HTR-8/SVneo (cell line): ENCODE results near the gene UGT2A3.

Source experiments
- DNase-seq: peaks from one replicate; pipeline ENCODE4 v3.0.0; 2011; ENCODE audit warnings: low spot score, mixed read lengths; ENCODE audit not compliant: insufficient read length
- FAIRE-seq: peaks from 2 replicates; lab custom pipeline; 2011; peaks lifted over from hg19 to GRCh38; lab: Jason Lieb, UNC

The UGT2A3 gene

DNA sequence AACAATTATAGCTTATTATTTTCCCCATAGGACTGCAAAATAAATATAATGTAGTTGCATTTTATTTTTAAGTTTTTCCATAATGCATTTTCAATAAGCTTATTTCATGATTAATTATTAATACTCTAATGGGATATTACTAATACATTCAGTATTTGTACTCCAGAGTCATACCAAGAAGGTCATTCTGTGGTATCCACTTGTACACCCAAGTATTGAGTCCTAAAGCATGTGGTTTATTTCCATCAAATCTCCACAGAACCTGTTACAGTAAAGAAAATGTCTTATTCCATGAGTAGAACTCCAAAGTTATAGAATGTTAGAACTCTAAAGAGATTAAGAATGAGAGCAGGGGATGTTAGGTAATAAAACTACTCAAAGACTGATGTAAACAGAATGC, 30.6 kb downstream of the UGT2A3 start:
- FAIRE-seq (no peak), DNase-seq (no peak)

DNA sequence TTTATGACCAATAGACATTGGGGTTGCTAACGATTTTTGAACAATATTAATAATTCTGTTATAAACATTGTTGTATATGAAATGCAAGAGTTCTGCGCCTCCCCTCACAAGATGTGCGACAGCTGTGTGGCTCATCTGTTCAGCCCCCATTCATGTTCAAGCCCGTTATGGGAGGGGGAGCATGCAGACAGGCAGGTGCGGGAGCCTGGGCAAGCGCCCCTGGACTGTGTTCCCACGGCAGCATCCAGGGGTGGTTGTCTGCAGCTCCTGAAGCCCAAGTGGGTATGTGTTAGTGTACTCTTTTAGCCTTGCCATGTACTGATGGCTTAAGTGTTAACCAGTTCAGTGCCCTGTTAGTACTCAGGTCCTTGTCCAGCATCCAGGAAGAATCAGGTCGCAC, 34.6 kb downstream of the UGT2A3 start:
- FAIRE-seq: no peak
- no peak for DNase-seq

DNA sequence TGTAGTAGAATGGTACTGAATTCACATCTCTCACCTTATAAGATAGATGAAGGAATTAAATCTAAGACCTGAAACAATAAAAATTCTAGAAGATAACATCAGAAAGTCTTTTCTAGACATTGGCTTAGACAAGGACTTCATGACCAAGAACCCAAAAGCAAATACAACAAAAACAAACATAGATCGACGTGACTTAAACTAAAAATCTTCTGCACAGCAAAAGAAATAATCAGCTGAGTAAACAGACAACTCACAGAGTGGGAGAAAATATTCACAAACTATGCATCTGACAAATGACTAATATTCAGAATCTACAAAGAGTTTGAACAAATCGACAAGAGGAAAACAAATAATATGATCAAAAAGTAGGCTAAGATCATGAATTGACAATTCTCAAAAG, 38.8 kb downstream of the UGT2A3 start:
- no peak for DNase-seq
- FAIRE-seq: no peak

DNA sequence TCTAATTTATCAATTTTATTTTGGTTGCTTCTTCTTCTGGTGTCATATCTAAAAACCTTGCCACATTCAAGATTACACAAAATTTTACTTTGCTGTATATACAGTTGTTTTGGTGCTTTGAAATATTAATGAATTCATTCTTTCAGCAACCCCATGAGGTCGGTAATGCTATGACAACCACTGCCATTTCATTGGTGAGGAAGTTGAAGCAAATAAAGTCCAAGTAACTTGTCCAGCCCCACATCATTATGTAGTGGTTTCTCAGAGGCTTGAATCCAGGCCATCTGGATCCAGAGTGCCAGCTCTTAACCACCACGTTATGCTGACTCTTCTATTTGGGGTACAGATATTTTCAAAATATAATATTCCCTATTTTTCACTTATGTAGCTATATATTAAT, 42.2 kb downstream of the UGT2A3 start:
- DNase-seq (no peak), FAIRE-seq (no peak)

DNA sequence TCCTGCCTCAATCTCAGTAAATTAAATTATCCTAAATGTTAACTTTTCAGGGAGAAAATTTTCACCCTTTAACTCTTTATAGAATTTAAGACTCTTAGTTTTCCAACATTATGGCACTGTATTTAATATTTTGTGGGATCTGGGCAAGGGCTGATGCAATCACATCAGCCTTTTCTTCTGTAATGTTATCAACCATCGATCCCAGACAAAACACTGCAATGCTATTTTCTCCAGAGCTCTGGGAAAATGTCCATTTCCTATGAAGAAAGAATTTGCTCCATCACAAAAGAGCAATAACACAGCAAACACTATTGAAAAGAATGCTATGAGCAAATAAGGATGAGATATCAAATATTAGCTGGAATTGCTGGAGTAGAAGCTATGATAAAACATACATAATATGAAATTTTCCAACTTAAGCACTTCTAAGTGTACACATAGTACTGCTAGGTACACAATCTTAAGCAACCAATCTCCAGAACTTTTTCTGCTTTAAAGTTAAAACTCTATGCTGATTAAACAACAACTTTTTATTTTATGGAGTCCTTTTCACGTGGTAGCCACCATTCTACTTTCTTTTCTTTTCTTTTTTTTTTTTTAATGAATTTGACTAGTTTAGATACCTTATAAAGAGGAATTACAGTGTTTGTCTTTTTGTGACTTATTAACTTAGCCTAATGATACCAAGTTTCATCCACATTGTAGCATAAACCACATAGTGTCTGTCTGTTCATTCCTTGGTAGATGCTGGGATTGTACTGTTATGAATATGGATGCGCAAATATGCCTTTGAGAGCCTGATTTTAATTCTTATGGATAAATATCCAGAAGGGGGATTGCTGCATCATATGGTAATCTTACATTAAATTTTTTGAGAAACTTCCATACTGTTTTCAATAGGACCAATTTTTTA, 43.6 kb downstream of the UGT2A3 start:
- FAIRE-seq (no peak), DNase-seq (no peak)

DNA sequence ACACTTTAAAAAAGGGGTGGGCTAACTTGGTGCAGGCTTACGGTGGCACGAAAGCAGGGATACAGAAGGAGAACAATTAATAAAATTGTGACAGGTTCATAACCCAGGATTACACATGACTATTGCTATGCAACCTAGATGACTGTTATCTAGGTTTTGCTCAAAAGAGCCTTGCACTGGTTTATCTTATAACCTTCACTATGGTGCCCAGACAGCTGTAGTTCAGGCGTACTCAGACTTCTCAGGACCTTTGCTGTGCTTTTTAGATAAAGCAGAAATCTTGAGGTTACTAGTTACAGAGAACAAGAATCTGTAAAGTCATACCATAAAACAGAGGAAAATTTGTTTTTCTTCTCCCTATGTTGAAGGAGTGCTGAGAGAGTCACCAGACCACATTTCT, 44.4 kb downstream of the UGT2A3 start:
- no peak for FAIRE-seq
- DNase-seq: no peak

DNA sequence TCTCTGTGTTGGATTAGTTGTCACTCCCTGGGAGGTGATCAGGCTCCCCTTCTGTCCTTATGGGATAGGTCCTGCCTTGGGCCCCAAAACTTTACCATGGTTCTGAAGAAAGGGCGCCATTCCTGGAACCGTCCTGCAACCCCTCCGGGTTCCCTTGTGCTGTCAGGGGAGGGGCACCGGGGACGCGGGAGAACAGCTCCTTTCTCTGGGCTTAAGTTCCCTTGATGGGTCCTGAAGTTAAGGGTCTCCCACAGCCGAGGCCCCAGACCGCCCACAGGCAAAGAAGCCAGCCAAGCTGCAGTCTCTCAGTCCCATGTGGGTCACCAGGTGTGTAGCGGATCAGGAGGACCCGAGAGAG, 44.8 kb downstream of the UGT2A3 start:
- DNase-seq (no peak), FAIRE-seq (no peak)

DNA sequence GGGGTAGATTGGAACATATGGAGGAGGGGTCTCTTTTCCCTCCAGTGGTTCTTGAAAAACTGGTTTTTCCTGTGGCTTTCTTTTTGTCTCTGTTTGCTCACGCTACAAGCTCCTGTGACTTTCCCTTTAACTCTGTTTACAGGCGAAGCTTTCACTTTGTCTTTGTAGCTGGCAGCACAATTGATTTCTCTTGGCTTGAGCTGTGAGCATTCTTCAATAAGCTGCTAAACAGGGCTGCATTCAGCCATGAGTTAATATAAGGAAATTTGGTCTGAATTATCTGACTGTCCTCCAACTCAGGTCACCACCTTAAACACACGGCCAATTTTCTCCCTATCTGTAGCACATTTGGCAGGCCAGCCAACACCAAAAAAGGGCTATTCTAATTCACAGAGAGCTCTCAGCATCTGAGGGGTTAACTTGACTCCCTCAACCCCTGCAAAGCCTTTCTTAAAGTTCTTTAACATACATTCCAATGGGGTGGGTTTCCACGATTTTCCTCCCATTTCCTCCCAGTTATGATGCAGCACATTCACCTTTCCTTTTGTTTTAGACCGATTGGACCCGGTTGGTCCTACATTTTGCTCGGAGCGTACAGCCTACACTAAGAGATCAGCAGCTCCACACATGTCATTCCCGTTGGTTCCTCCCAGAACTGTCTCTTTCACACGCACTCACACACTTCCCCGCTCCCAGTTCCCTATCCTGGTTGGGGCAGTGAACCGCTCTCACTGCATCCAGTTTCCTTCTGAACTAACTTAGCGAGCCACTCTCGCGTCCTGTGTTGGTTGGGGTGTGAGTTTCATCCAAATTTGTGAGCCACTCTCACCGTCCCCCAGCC, 45.4 kb downstream of the UGT2A3 start:
- FAIRE-seq (no peak), DNase-seq (no peak)

DNA sequence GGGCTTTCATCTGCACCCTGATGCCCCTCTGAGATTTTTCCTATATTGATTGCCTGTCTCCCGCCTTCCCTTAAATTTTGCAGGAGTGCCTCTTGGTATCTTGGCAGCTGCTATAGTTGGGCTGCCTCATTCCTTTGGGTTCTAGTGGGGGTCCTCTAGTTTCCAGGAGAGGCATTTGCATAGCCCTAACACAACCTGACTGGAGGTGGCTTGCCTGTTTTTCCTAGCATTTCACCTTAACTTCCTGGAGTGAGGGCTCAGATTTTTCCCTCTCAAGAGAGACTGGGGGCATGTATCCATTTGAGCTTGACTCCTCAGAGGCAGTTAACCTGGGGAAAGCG, 46.0 kb downstream of the UGT2A3 start:
- DNase-seq (no peak), FAIRE-seq (no peak)

DNA sequence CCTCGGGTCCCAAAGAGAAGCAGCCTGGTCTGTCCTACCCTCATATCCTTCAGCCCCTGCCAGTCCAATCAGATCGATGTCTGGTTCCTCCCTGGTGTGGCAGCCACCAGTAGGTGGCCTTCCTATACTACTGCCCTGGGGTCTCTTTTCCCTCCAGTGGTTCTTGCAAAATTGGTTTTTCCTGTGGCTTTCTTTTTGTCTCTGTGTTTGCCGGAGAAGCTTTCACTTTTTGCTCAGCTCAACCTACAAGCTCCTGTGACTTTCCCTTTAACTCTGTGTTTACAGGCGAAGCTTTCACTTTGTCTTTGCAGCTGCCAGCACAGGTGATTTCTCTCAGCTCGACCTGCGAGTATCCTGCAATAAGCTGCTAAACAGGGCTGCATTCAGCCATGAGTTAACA, 46.8 kb downstream of the UGT2A3 start:
- DNase-seq: no peak
- FAIRE-seq: no peak

DNA sequence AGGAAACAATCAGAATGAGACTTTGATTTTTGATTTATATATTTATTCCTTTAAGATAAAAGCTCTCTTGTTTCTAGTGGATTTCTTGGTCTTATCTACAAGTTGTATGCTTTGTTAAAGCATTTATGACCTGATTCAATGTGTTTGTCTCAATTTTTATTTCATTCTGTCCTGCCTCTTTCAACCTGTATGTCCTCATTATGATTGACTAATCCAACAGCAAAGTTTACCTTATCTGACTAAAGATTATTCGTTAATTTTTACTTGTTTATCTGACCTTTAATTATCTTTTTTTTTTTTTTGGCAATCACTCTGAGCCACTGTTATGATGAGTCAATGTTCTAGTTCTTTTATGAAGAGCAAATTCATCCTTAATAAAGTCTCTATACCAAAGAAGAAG, 54.9 kb downstream of the UGT2A3 start:
- FAIRE-seq (no peak), DNase-seq (no peak)

DNA sequence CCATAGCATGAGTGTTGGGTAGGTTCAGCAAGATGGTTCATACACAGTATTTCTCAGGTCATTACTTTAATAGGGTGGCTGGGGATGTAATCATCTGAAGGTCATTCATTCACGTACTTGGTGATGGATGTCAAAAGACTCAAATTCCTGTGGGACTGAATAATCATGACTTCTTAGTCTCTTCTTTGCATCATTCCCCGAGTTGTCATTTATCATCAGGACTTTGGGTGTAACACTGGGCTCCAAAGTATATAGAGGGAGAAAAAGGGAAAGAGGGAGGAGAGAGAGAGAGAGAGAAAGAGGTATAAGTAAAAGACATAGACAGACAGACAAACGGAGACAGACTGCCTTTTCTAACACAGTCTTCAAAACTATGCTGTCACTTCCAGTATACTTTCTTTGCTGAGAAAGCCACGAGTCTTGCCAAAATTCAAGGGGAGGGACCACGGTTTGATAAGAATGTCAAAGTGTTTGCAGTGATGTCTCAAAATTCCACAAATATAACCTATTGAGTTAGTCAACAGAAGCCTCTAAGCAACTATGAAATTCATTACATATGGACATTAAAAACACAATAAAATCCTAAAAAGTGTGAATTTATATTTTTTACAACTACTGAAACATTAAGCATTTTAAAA, 55.9 kb downstream of the UGT2A3 start:
- FAIRE-seq (no peak), DNase-seq (no peak)

DNA sequence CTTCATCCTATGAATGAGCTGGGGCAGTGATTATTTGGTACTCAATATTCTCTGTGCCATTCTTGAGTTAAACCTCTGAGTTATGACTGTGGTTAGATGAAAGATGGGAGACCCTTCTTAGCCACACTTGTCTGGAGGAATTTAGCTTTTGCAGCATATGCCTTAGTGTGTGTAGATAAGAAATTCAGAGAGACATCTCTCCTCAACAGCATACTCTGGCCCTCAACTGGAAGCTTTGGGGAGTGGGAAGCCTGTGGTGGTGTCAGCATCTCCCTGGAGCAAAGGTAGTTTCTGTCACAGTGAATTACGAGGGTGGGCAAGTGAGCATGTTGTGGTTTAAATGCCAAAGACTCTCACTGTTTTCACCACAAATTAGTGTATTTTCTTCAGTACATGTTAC, 58.7 kb downstream of the UGT2A3 start:
- FAIRE-seq: no peak
- DNase-seq: no peak

DNA sequence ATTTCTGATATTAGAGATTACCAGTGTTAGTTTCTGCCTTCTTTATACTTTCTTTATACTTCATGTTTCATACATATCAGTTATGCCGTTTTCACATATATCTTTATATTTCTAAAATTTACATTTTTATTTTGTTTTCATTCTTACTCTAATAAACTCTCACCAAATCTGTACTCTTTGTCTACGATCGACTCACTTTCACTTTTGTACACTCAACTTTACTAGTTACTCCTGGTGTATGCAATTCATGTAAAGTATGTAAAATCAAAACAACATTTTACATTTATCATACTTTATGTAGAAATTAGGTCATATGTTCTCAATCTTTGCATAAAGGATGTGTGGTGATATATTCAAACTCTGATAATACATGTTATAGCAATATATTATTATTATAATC, 59.9 kb downstream of the UGT2A3 start:
- DNase-seq: no peak
- FAIRE-seq: no peak

DNA sequence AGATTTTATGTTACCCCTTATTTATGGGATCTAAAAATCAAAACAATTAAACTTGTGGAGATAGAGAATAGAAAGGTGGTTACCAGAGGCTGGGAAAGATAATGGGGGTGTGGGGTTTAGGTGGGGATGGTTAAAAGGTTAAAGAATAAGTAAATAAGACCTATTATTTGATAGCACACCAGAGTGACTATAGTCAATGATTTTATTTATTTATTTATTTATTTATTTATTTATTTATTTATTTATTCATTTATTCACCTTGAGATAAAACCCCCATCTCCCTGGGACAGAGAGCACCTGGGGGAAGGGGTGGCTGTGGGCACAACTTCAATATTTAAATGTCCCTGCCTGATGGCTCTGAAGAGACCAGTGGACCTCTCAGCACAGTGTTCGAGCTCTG, 66.1 kb downstream of the UGT2A3 start:
- FAIRE-seq (no peak), DNase-seq (no peak)

DNA sequence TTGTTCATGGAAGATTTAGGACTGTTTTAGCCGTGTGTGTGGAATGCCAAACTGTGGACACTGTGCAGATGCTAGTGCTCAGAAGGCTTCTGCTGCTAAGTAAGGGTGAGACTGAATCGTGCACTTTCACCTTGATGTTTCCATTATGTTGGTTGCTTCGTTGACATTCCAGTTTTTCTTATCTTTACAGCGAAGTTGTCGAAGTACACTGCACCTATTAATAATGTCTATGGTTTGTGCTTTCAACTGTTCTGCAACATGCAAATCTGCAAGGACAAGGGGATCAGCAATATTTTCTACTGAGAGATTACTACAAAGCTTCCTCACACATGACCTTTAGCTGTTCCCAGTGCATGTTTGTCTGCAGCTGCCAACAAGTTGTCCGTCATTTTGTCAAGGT, 67.7 kb downstream of the UGT2A3 start:
- FAIRE-seq: no peak

More for the DNA sequence above, 67.7 kb downstream of the UGT2A3 start:
- DNase-seq: no peak
